ENCODE data around the gene PCDHGA4. TPM values are rescaled to one million over a fixed set of nuclear protein-coding genes. Genes with fewer than 3 reads are reported as not detected.
A peak's percentile ranks its signal among the peaks of the same experiment; 100 is the strongest.
"Not testable (repeated sequence)": the region's sequence is repeated elsewhere in the genome, so short reads cannot be mapped to it uniquely, and the experiment has no call there.

Gene PCDHGA4
- total RNA-seq, 4 donors from 2014 or later = 0.12 to 2.9 (median 1.1) TPM

GRCh38 chr5:141374627-141375026 is 19.8 kb downstream of the PCDHGA4 start:
- DNase-seq = no peak
- Histone ChIP-seq H3K27me3 (peaks cover 0 to 23% (median 0%) of the 10 kb centered on the region in 4 donors), H3K9me3 (peaks cover 0 to 97% (median 85%) of the 10 kb centered on the region in 3 donors), H3K4me3 (peak overlapping the region in 1 of 4 donors; percentile 49), H3K4me1 (no peaks in the 10 kb centered on the region), H3K36me3 (no peaks in the 10 kb centered on the region), H3K27ac (no peak overlapping the region)
- WGBS, 2 donors = 72 to 73% methylated on average over 14 of the region's 14 CpGs
- TF ChIP-seq POLR2A (IDR thresholded peaks at IDR 0.05) = no peak
- TF ChIP-seq CTCF (IDR thresholded peaks at IDR 0.05) = no peak
- intact Hi-C loops (cut with DNase I) = no loop called here

- H3K36me3 ChIP-seq; H3K4me3 ChIP-seq; H3K4me1 ChIP-seq; H3K27ac ChIP-seq; DNase-seq; intact Hi-C loops (cut with DNase I): not testable (repeated sequence)
- Histone ChIP-seq H3K9me3 (peaks cover 0 to 93% (median 76%) of the 10 kb centered on the region in 3 donors), H3K27me3 (peaks cover 0 to 20% (median 0%) of the 10 kb centered on the region in 4 donors)
- 48 to 50% methylated on average over 8 to 14 of the region's 48 CpGs for WGBS, 2 donors
These were observed 20.8 kb downstream of the PCDHGA4 start for GRCh38 chr5:141375444-141376155.

- Histone ChIP-seq H3K4me3 (peak within 1 kb of the TSS; percentile 7 to 51 (median 28)), H3K9me3 (peaks cover 0 to 92% (median 79%) of the 10 kb centered on the region in 3 donors), H3K27ac (no peak within 1 kb of the TSS), H3K36me3 (peaks cover 0 to 4% (median 0%) of the 10 kb centered on the region in 3 donors), H3K27me3 (peaks cover 0 to 16% (median 0%) of the 10 kb centered on the region in 4 donors), H3K4me1 (no peaks in the 10 kb centered on the region)
- DNase-seq = no peak
- intact Hi-C loops (cut with DNase I) = no loop called here
- WGBS, 2 donors = 23 to 44% methylated on average over 22 to 24 of the region's 37 CpGs
- TF ChIP-seq POLR2A (IDR thresholded peaks at IDR 0.05) = no peak
- peak in 2 of 6 experiments; percentile 11 to 14 for TF ChIP-seq CTCF (IDR thresholded peaks at IDR 0.05)
These were observed 27.9 kb downstream of the PCDHGA4 start, which contains the start of gene PCDHGA7 for GRCh38 chr5:141382469-141383294. TSS of gene PCDHGA7 (plus strand) at chr5:141382742. CDS start at chr5:141382900, 158 bp downstream.

GRCh38 chr5:141383345-141383744 is 28.5 kb downstream of the PCDHGA4 start:
- DNase-seq = no peak
- H3K27ac ChIP-seq = no peak overlapping the region
- peaks cover 2 to 89% (median 77%) of the 10 kb centered on the region in 3 donors for H3K9me3 ChIP-seq
- intact Hi-C loops (cut with DNase I) = no loop called here
- 47 to 49% methylated on average over 17 to 18 of the region's 21 CpGs for WGBS, 2 donors
- H3K36me3 ChIP-seq = peaks cover 0 to 4% (median 0%) of the 10 kb centered on the region in 3 donors
- no peak overlapping the region for H3K4me3 ChIP-seq
- peaks cover 0 to 18% (median 0%) of the 10 kb centered on the region in 4 donors for H3K27me3 ChIP-seq
- TF ChIP-seq CTCF (IDR thresholded peaks at IDR 0.05) = no peak
- no peak for TF ChIP-seq POLR2A (IDR thresholded peaks at IDR 0.05)
- H3K4me1 ChIP-seq = no peaks in the 10 kb centered on the region

- intact Hi-C loops (cut with DNase I) = no loop called here
- Histone ChIP-seq H3K36me3 (peaks cover 0 to 4% (median 0%) of the 10 kb centered on the region in 3 donors), H3K4me1 (no peaks in the 10 kb centered on the region), H3K27me3 (peaks cover 0 to 19% (median 0%) of the 10 kb centered on the region in 4 donors), H3K27ac (no peak overlapping the region), H3K9me3 (peaks cover 8 to 92% (median 83%) of the 10 kb centered on the region in 3 donors), H3K4me3 (no peak overlapping the region)
- DNase-seq = no peak
- TF ChIP-seq POLR2A (IDR thresholded peaks at IDR 0.05) (no peak), CTCF (IDR thresholded peaks at IDR 0.05) (no peak)
- WGBS, 2 donors = 47 to 48% methylated on average over 5 to 14 of the region's 43 CpGs
These were observed 29.8 kb downstream of the PCDHGA4 start for GRCh38 chr5:141384471-141385267.
